ENCODE results near the gene TTC4. TPM values are rescaled to one million over a fixed set of nuclear protein-coding genes. Genes with fewer than 3 reads are reported as not detected.
A peak's percentile ranks its signal among the peaks of the same experiment; 100 is the strongest.

TTC4 gene
- total RNA-seq, 1 experiment from 2014 or later, result 30.8 TPM

DNA sequence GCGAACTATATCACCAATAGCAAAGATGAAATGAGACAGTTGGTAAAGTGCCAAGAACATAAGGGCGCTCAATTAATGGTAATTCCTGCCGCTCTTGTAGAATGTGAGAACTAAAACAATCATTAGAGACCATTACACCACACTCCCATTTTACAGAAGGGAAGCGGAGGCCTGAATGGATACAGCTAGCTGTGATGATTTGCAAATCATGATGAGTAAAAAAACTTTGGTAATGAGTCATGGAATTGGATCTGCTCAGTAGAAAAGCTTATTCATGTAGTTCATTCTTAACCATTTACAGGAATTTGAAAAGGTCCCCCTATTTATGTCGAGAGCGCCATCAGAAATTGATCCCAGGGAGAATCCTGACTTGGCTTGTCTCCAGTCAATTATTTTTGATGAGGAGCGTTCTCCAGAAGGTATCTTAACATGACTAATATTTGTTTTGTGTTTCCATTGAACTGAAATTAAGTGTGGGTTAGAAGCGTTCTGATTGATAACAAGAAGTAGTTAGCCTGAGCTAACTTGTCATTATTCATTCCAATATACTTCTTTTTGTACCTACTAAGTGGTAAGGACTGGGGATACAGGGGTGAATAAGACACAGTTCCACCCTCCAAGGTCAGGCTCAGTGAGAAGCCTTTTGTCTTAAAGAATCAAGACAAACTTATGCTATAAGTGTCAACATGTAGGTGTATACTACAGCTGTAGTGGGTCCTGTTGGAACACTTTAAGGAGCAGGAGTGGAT, 812 bp downstream of the TTC4 start:
- Histone ChIP-seq H4K8ac (replicated peaks; ENCODE audit: insufficient read length, low read depth, low read length) (no peak overlapping the region), H3K27me3 (ENCODE audit: insufficient read depth, low read length) (no peaks in the 10 kb centered on the region), H3K18ac (ENCODE audit: insufficient read length, low read depth, low read length) (no peak overlapping the region), H4K91ac (ENCODE audit: insufficient read length, low read depth, low read length) (no peak overlapping the region), H3K27ac (ENCODE audit: insufficient read length, low read depth, low read length) (no peak overlapping the region), H2BK12ac (ENCODE audit: insufficient read length, low read depth, low read length) (no peak overlapping the region), H3K9ac (ENCODE audit: extremely low read depth, insufficient read length, low read length) (peak overlapping the region; percentile 86), H2BK20ac (ENCODE audit: low read depth, low read length, poor library complexity, severe bottlenecking) (no peak overlapping the region), H2BK120ac (ENCODE audit: low read depth, low read length, poor library complexity, severe bottlenecking) (no peak overlapping the region), H3K9me3 (ENCODE audit: control insufficient read depth, low read depth, low read length) (no peaks in the 10 kb centered on the region), H2AK5ac (ENCODE audit: insufficient read length, low read length) (no peak overlapping the region), H4K5ac (ENCODE audit: insufficient read length, low read depth, low read length) (no peak overlapping the region), H4K20me1 (ENCODE audit: control insufficient read depth, insufficient read depth, insufficient read length) (no peaks in the 10 kb centered on the region), H3T11ph (ENCODE audit: low read length) (no peak overlapping the region), H3K14ac (ENCODE audit: insufficient read depth, low read length) (no peak overlapping the region), H2BK15ac (ENCODE audit: low read depth, low read length) (no peak overlapping the region), H3K79me2 (ENCODE audit: insufficient read depth, low read length) (no peaks in the 10 kb centered on the region), H3K56ac (ENCODE audit: insufficient read length, low read depth, low read length) (no peak overlapping the region), H3K4me1 (ENCODE audit: insufficient read depth, low read length) (no peaks in the 10 kb centered on the region), H3K23ac (ENCODE audit: insufficient read length, low read depth, low read length) (no peak overlapping the region), H2BK5ac (ENCODE audit: insufficient read length, low read length) (no peak overlapping the region), H2AFZ (ENCODE audit: low read length) (peak overlapping the region; percentile 60), H3K4ac (ENCODE audit: low read depth, low read length) (no peak overlapping the region), H3K4me2 (ENCODE audit: insufficient read depth, insufficient read length, low read length) (peak overlapping the region; percentile 94), H3K79me1 (ENCODE audit: insufficient read depth, low read depth, low read length, poor library complexity, severe bottlenecking) (peaks cover 2% of the 10 kb centered on the region), H3K23me2 (ENCODE audit: insufficient read length, low read depth, low read length, poor library complexity, severe bottlenecking) (peaks cover 7% of the 10 kb centered on the region)
- H3K27me3 Mint-ChIP-seq (ENCODE audit: low read depth), result peaks cover 23% of the 10 kb centered on the region
- WGBS (ENCODE audit: extremely low coverage, insufficient read length, low lambda C conversion rate), result no CpG with 5 or more reads among the region's 8 CpGs
- no peaks in the 10 kb centered on the region for H3K9me3 Mint-ChIP-seq
- H3K27ac Mint-ChIP-seq, result peak overlapping the region in 2 of 3 experiments; percentile 87 to 88; a peak in 5 of 7 replicates
- peaks cover 13 to 14% of the 10 kb centered on the region in 2 experiments for H3K4me1 Mint-ChIP-seq
- peak overlapping the region; percentile 88 to 91 for H3K4me3 Mint-ChIP-seq
- no peak for DNase-seq
- TF ChIP-seq CTCF (conservative IDR thresholded peaks at IDR 0.05), result no peak
- peaks cover 7 to 26% (median 24%) of the 10 kb centered on the region in 3 experiments; a peak in 6 of 7 replicates for H3K36me3 Mint-ChIP-seq (ENCODE audit: insufficient read depth in 1 of 3, low read depth in 3 of 3)
